ENCODE results near the gene CDH13.

CDH13 gene

GRCh38 chr16:83201748-83202147, 575.0 kb downstream of the CDH13 start:
- no peak for DNase-seq

GRCh38 chr16:83205896-83206295, 579.1 kb downstream of the CDH13 start:
- no peak for DNase-seq

- DNase-seq = no peak
These were observed 579.7 kb downstream of the CDH13 start for GRCh38 chr16:83206426-83206825.

GRCh38 chr16:83211711-83212110, 584.9 kb downstream of the CDH13 start:
- no peak for DNase-seq

- no peak for DNase-seq
These were observed 585.6 kb downstream of the CDH13 start for GRCh38 chr16:83212301-83212841.

GRCh38 chr16:83214671-83215070, 587.9 kb downstream of the CDH13 start:
- DNase-seq = no peak

- no peak for DNase-seq
These were observed 588.7 kb downstream of the CDH13 start for GRCh38 chr16:83215406-83216001.

GRCh38 chr16:83219285-83219684, 592.5 kb downstream of the CDH13 start:
- no peak for DNase-seq

- DNase-seq = no peak
These were observed 593.3 kb downstream of the CDH13 start for GRCh38 chr16:83220066-83220465.

GRCh38 chr16:83224642-83225041, 597.9 kb downstream of the CDH13 start:
- DNase-seq = no peak

GRCh38 chr16:83227336-83227735, 600.6 kb downstream of the CDH13 start:
- DNase-seq = no peak

- no peak for DNase-seq
These were observed 605.0 kb downstream of the CDH13 start for GRCh38 chr16:83231729-83232128.

- DNase-seq = no peak
These were observed 606.4 kb downstream of the CDH13 start for GRCh38 chr16:83233153-83233552.

- no peak for DNase-seq
These were observed 612.4 kb downstream of the CDH13 start for GRCh38 chr16:83238949-83239691.

- DNase-seq = no peak
These were observed 617.3 kb downstream of the CDH13 start for GRCh38 chr16:83244057-83244456.

GRCh38 chr16:83245061-83245460, 618.3 kb downstream of the CDH13 start:
- DNase-seq = no peak

- DNase-seq = no peak
These were observed 621.1 kb downstream of the CDH13 start for GRCh38 chr16:83247767-83248372.

- DNase-seq = no peak
These were observed 622.1 kb downstream of the CDH13 start for GRCh38 chr16:83248735-83249463.

GRCh38 chr16:83253521-83253920, 626.8 kb downstream of the CDH13 start:
- DNase-seq = no peak

GRCh38 chr16:83258366-83258928, 631.7 kb downstream of the CDH13 start:
- DNase-seq = no peak

GRCh38 chr16:83266848-83267553, 640.2 kb downstream of the CDH13 start:
- DNase-seq = no peak

GRCh38 chr16:83268169-83268568, 641.4 kb downstream of the CDH13 start:
- no peak for DNase-seq
